K562 (cell line): ENCODE results near the gene LIN28A. TPM values are rescaled to one million over a fixed set of nuclear protein-coding genes. Genes with fewer than 3 reads are reported as not detected.

Experiments used
- ARID1B ChIP-seq: fragments of 450-650 bp; IDR thresholded peaks from 2 replicates; pipeline ENCODE4 v1.6.1; 2016; ENCODE audit warnings: antibody characterized with exemption, mild to moderate bottlenecking, inconsistent platforms
- ELF2 ChIP-seq: fragments of 250-450 bp; sonication (Bioruptor Pico); IDR thresholded peaks from 2 replicates; pipeline ENCODE4 v1.5.0; 2021; ENCODE audit warnings: mild to moderate bottlenecking
- MBD2 ChIP-seq: sonication (generic); IDR thresholded peaks from 2 replicates; pipeline ENCODE4 v1.6.1; 2016; ENCODE audit warnings: low read depth, borderline replicate concordance
- MTA1 ChIP-seq: fragments of 450-650 bp; IDR thresholded peaks from 2 replicates; pipeline ENCODE4 v1.6.1; 2017; ENCODE audit warnings: borderline replicate concordance
- MTA3 ChIP-seq: fragments of 450-650 bp; formaldehyde crosslinking; IDR thresholded peaks from 2 replicates; pipeline ENCODE4 v1.6.1; 2017; ENCODE audit warnings: mild to moderate bottlenecking, borderline replicate concordance
- MYC ChIP-seq, 2 experiments: fragments of 250-450 bp in 1 of 2; sonication (Bioruptor Pico) in 1 of 2; IDR thresholded peaks; 2 replicates each; pipeline versions ENCODE4 v1.5.1 to v1.6.1; 2012 to 2021; ENCODE audit warnings: low read depth in 2 of 2, borderline replicate concordance in 1 of 2, improper control_type of control experiment in 1 of 2, low read length in 1 of 2, mild to moderate bottlenecking in 1 of 2, moderate library complexity in 1 of 2
- RNF2 ChIP-seq: sonication (generic); IDR thresholded peaks from 2 replicates; pipeline ENCODE4 v1.6.1; 2016
- SMC3 ChIP-seq: conservative IDR thresholded peaks from 2 replicates; pipeline ENCODE4 v1.6.1; 2011; ENCODE audit warnings: low read depth, low read length, improper control_type of control experiment; ENCODE audit not compliant: insufficient read depth
- ZFP91 ChIP-seq: sonication (generic); formaldehyde crosslinking; IDR thresholded peaks from 2 replicates; pipeline ENCODE4 v1.8.0; 2022; ENCODE audit warnings: mild to moderate bottlenecking, missing genetic modification reagents
- ZHX1 ChIP-seq: fragments of 150-350 bp; conservative IDR thresholded peaks from 2 replicates; pipeline ENCODE4 v1.6.1; 2014; ENCODE audit warnings: low read length
- ZNF146 ChIP-seq: IDR thresholded peaks from one replicate; pipeline ENCODE4 v1.6.1; 2018; ENCODE audit warnings: missing compliant biosample characterization; ENCODE audit not compliant: unreplicated experiment
- ZNF431 ChIP-seq: sonication (generic); formaldehyde crosslinking; IDR thresholded peaks from 2 replicates; pipeline ENCODE4 v1.8.0; 2022; ENCODE audit warnings: mild to moderate bottlenecking, missing genetic modification reagents
- ZNF77 ChIP-seq: fragments of 250-450 bp; sonication (Bioruptor Pico); IDR thresholded peaks from 2 replicates; pipeline ENCODE4 v1.5.0; 2020
- polyA plus RNA-seq, 8 experiments: library from polyadenylated mRNA; depleted of rRNA in 4 of 8; stranded (reverse) in 5 of 8; unstranded in 3 of 8; fragments of >200 nt; fragmentation: Nextera tagmentation in 2 of 8; fragmentation: Illumina TruSeq in 1 of 8; extraction: Ambion mirVana in 2 of 8; extraction: Trizol in 1 of 8; gene quantifications; 2 replicates each; pipeline versions ENCODE4 v1.2.1 to v1.2.3, GENCODE V29; 2011 to 2014; ENCODE audit warnings: inconsistent platforms in 1 of 8, missing spikeins in 1 of 8
- total RNA-seq, 7 experiments: library from RNA; depleted of rRNA in 6 of 7; stranded (reverse); fragments of >200 nt in 6 of 7; fragmentation: Illumina TruSeq in 2 of 7; extraction: Trizol in 2 of 7; gene quantifications; 2 replicates each; pipeline versions ENCODE4 v1.2.1 to v1.2.3, GENCODE V29; 2011 to 2021; ENCODE audit warnings: low replicate concordance in 1 of 7
- TF ChIP-seq, protein P1 (sequence below), 2 experiments: fragments of 450-650 bp; IDR thresholded peaks; 2 replicates each; pipeline ENCODE4 v1.6.1; 2018; ENCODE audit warnings: mild to moderate bottlenecking in 2 of 2, low read depth in 1 of 2; ENCODE audit not compliant: partially characterized antibody in 2 of 2
- TF ChIP-seq, protein P2 (sequence below): fragments of 250-450 bp; sonication (Bioruptor Pico); IDR thresholded peaks from 2 replicates; pipeline ENCODE4 v1.8.0; 2022; ENCODE audit warnings: moderate library complexity, mild to moderate bottlenecking, inconsistent platforms
- TF ChIP-seq, protein P3 (sequence below): fragments of 450-650 bp; IDR thresholded peaks from 2 replicates; pipeline ENCODE4 v1.7.0; 2016; ENCODE audit warnings: borderline replicate concordance

LIN28A gene
- total and polyA plus RNA-seq, 9 of the 15 experiments (the other 6 are each of a cell fraction or from before 2014, with no cell fraction given): 0.80 to 5.4 (median 3.9) TPM

DNA sequence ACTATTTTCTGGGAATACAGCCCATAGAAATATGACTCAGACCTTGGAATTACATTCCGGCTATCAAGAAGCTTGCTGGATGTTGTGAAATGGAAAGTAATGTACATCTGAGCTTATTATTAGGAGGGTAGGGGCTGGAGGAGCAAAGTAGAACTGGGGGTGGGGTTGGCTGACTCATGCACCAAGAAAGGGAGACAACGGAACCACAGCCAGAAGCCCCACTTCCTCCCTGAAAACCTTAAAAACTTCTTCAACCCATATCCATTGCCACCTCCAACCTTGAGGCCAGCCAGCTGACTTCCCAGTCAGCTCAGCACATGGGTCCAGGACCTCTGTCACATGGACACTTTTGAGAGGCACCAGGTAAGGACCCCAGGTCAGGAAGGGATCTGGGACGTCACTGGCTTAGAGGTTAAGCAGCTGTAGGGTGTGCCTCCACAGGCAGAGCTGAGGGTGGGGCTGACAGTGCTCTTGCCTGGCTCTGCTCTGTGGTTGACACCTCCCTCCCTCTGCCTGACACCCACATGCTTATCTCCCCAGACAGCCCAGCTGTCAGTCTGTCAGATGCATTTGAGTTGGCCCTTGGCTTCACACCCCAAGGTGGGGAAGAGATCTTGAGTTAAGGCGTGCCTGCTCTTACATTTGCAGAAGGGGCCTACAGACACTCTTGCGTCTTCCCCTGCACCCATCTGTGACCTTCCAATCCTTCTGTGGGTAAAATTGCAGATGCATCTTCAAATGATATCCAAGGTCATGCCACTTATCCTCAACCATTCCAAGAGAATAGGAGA is 32.3 kb upstream of the LIN28A start (continued):
- no peak for TF ChIP-seq ZHX1
- no peak for TF ChIP-seq ZFP91 (CRISPR knock-in tag)
- TF ChIP-seq, protein P1, sequence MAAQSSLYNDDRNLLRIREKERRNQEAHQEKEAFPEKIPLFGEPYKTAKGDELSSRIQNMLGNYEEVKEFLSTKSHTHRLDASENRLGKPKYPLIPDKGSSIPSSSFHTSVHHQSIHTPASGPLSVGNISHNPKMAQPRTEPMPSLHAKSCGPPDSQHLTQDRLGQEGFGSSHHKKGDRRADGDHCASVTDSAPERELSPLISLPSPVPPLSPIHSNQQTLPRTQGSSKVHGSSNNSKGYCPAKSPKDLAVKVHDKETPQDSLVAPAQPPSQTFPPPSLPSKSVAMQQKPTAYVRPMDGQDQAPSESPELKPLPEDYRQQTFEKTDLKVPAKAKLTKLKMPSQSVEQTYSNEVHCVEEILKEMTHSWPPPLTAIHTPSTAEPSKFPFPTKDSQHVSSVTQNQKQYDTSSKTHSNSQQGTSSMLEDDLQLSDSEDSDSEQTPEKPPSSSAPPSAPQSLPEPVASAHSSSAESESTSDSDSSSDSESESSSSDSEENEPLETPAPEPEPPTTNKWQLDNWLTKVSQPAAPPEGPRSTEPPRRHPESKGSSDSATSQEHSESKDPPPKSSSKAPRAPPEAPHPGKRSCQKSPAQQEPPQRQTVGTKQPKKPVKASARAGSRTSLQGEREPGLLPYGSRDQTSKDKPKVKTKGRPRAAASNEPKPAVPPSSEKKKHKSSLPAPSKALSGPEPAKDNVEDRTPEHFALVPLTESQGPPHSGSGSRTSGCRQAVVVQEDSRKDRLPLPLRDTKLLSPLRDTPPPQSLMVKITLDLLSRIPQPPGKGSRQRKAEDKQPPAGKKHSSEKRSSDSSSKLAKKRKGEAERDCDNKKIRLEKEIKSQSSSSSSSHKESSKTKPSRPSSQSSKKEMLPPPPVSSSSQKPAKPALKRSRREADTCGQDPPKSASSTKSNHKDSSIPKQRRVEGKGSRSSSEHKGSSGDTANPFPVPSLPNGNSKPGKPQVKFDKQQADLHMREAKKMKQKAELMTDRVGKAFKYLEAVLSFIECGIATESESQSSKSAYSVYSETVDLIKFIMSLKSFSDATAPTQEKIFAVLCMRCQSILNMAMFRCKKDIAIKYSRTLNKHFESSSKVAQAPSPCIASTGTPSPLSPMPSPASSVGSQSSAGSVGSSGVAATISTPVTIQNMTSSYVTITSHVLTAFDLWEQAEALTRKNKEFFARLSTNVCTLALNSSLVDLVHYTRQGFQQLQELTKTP (IDR thresholded peaks at IDR 0.05; ENCODE audit: low read depth in 1 of 2, partially characterized antibody in 2 of 2): peak in 1 of 2 experiments; percentile 89
- TF ChIP-seq ZNF431 (CRISPR knock-in tag): peak; percentile 81
- TF ChIP-seq, protein P2, sequence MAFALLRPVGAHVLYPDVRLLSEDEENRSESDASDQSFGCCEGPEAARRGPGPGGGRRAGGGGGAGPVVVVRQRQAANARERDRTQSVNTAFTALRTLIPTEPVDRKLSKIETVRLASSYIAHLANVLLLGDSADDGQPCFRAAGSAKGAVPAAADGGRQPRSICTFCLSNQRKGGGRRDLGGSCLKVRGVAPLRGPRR: no peak
- TF ChIP-seq MTA3: peak; percentile 96
- TF ChIP-seq ARID1B: peak; percentile 97
- TF ChIP-seq ZNF77 (CRISPR knock-in tag): no peak
- peak; percentile 99 for TF ChIP-seq RNF2
- TF ChIP-seq MBD2: peak; percentile 92
- peak; percentile 89 for TF ChIP-seq MTA1
- TF ChIP-seq, protein P3, sequence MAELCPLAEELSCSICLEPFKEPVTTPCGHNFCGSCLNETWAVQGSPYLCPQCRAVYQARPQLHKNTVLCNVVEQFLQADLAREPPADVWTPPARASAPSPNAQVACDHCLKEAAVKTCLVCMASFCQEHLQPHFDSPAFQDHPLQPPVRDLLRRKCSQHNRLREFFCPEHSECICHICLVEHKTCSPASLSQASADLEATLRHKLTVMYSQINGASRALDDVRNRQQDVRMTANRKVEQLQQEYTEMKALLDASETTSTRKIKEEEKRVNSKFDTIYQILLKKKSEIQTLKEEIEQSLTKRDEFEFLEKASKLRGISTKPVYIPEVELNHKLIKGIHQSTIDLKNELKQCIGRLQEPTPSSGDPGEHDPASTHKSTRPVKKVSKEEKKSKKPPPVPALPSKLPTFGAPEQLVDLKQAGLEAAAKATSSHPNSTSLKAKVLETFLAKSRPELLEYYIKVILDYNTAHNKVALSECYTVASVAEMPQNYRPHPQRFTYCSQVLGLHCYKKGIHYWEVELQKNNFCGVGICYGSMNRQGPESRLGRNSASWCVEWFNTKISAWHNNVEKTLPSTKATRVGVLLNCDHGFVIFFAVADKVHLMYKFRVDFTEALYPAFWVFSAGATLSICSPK: no peak
- TF ChIP-seq MYC (IDR thresholded peaks at IDR 0.05; ENCODE audit: low read depth, low read length): peak; percentile 84
- TF ChIP-seq MYC (CRISPR knock-in tag; IDR thresholded peaks at IDR 0.05; ENCODE audit: borderline replicate concordance, low read depth): no peak
- no peak for TF ChIP-seq SMC3
- no peak for TF ChIP-seq ELF2 (CRISPR knock-in tag)
- TF ChIP-seq ZNF146 (CRISPR knock-in tag): no peak
